Ovary (tissue), 3 donors: Measurements from ENCODE around the gene FTCDNL1.

ENCODE experiments used
- EP300 ChIP-seq: sonication (generic); formaldehyde crosslinking; IDR thresholded peaks from one replicate; pipeline ENCODE4 v1.6.1; 2017; ENCODE audit warnings: antibody characterized with exemption
- POLR2A ChIP-seq: fragments of 450-650 bp; IDR thresholded peaks from one replicate; pipeline ENCODE4 v1.6.1; 2017; ENCODE audit warnings: antibody characterized with exemption, mild to moderate bottlenecking, moderate library complexity
- TF ChIP-seq, protein P1 (sequence below), 3 donors: fragments of 450-650 bp in 2 of 3; fragments of 200-600 bp in 1 of 3; IDR thresholded peaks; one replicate each; pipeline versions ENCODE4 v1.5.1 to v1.8.0; 2016 to 2022; ENCODE audit warnings: antibody characterized with exemption in 3 of 3, mild to moderate bottlenecking in 1 of 3
- donor health status: DM: no; HTN: no; CAD: no.

DNA sequence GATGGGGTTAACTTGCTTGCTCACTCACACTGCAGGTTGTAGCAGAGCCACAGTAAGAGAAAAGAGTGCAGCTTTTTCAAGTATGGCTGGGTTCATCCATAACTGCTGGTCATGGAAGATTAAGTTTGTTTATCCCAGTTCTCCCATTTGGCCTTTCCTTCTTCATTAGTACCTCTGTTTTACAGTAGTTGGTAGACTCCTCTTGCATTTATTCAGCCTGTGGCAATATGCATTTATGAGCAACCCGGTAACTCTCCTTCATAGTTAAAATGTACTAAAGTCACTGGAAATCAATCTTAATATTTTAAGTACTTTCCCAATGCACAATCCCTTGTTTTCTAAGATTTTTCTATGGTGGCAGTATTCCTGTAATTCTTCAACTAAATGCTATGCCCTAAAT lies 14.0 kb downstream of the FTCDNL1 start:
- no peak for TF ChIP-seq POLR2A
- TF ChIP-seq EP300, result no peak
- TF ChIP-seq, protein P1, sequence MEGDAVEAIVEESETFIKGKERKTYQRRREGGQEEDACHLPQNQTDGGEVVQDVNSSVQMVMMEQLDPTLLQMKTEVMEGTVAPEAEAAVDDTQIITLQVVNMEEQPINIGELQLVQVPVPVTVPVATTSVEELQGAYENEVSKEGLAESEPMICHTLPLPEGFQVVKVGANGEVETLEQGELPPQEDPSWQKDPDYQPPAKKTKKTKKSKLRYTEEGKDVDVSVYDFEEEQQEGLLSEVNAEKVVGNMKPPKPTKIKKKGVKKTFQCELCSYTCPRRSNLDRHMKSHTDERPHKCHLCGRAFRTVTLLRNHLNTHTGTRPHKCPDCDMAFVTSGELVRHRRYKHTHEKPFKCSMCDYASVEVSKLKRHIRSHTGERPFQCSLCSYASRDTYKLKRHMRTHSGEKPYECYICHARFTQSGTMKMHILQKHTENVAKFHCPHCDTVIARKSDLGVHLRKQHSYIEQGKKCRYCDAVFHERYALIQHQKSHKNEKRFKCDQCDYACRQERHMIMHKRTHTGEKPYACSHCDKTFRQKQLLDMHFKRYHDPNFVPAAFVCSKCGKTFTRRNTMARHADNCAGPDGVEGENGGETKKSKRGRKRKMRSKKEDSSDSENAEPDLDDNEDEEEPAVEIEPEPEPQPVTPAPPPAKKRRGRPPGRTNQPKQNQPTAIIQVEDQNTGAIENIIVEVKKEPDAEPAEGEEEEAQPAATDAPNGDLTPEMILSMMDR (IDR thresholded peaks at IDR 0.05), result no peak
